ENCODE data around the gene KCNJ16.
"Not testable (repeated sequence)": the region's sequence is repeated elsewhere in the genome, so short reads cannot be mapped to it uniquely, and the experiment has no call there.

KCNJ16 gene

DNA sequence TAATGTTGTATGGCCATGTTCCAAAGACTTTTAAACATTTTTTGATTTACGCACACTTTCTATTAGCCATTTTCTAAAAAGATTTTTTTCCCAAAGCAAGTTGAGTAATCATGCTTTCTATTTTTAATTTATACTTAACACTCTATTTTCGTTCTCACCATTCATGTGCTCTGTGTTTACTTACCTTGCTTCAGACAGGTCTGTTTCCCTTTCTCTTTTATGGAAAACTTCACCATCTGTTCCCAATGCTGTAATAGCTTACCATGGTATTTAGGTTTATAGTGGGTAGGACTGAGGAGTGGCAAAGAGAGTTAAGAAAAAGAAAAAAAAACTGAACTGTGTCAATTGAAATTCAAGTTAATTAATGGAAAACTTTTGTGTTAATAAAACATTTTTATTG lies 37.5 kb upstream of the KCNJ16 start:
- no peak for DNase-seq (ENCODE audit: extremely low read depth, low read depth)
- TF ChIP-seq, protein P1, sequence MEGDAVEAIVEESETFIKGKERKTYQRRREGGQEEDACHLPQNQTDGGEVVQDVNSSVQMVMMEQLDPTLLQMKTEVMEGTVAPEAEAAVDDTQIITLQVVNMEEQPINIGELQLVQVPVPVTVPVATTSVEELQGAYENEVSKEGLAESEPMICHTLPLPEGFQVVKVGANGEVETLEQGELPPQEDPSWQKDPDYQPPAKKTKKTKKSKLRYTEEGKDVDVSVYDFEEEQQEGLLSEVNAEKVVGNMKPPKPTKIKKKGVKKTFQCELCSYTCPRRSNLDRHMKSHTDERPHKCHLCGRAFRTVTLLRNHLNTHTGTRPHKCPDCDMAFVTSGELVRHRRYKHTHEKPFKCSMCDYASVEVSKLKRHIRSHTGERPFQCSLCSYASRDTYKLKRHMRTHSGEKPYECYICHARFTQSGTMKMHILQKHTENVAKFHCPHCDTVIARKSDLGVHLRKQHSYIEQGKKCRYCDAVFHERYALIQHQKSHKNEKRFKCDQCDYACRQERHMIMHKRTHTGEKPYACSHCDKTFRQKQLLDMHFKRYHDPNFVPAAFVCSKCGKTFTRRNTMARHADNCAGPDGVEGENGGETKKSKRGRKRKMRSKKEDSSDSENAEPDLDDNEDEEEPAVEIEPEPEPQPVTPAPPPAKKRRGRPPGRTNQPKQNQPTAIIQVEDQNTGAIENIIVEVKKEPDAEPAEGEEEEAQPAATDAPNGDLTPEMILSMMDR (IDR thresholded peaks at IDR 0.05; ENCODE audit: low read depth, low read length) = no peak

DNA sequence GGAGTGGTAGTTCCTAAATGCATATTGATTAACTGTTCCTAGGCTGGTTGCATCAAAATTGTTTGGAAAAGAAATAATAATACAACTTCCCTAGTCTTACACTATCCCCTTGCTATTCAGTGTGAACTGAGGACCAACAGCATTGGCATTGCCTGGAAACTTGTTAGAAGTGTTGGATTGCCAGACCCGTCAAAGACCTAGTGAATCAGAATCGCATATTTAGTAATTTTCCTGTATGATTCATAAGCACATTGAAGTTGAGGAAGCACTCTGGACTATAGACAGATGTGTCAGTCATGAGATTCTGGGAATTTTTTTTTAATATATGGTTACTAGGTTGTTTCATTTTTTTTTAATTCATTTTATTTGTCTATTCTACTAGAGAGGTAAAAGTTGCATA lies 34.7 kb upstream of the KCNJ16 start:
- no peak for DNase-seq (ENCODE audit: extremely low read depth, low read depth)
- TF ChIP-seq, protein P1 (IDR thresholded peaks at IDR 0.05; ENCODE audit: low read depth, low read length) = no peak

DNA sequence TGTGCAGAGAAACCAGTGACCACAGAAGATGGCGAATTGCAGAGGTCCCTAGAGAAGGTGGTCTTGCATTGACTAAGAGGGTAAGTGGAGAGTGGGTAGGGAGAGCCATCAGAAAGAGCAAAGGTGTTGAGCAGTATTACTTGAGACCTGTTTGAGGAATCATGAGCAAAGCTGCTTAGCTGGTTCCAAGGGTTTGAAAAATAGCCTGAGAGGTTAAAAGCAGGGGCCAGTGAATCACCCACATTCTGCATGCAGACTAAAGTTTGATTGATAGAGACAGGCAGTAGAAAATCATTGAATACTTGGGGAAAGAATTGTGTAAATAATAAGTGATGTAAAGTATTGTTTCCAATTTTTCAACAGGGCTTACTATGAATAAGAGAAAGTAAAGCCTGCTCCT lies 34.0 kb upstream of the KCNJ16 start:
- no peak for DNase-seq (ENCODE audit: extremely low read depth, low read depth)
- TF ChIP-seq, protein P1 (IDR thresholded peaks at IDR 0.05; ENCODE audit: low read depth, low read length) = no peak

DNA sequence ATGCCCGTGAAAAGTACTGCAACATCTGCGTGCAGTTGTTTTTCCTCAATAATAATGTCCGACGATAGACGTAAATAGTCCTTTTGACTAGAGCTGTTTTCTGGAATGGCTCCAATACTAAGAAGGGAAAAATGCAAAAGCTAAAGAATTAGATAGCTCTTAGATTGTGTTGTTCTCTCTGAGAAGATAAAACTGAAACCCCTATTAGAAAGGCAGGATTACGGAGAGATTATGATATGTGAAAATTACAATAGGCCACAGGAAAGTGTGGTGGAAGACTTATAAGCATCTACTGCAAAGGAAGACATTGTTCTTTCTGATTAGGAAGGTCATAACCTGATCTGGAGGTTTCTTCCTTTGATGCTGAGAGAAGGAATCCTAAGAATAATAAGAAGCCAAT lies 33.5 kb upstream of the KCNJ16 start:
- DNase-seq (ENCODE audit: extremely low read depth, low read depth) = no peak

DNA sequence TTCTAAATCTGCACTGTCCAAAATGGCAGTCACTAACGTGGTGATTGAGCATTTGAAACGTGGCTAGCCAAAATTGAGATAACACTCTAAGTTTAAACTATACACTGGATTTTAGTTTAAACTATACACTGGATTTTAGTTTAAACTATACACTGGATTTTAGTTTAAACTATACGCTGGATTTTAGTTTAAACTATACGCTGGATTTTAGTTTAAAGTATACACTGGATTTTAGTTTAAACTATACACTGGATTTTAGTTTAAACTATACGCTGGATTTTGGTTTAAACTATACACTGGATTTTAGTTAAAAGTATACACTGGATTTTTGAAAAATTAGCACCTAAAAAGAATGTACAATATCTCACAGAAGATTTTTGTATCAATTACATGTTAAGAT lies 29.2 kb upstream of the KCNJ16 start:
- not testable (repeated sequence) for DNase-seq (ENCODE audit: extremely low read depth, low read depth)

More for the DNA sequence above, 33.5 kb upstream of the KCNJ16 start:
- TF ChIP-seq, protein P1 (IDR thresholded peaks at IDR 0.05; ENCODE audit: low read depth, low read length) = no peak

DNA sequence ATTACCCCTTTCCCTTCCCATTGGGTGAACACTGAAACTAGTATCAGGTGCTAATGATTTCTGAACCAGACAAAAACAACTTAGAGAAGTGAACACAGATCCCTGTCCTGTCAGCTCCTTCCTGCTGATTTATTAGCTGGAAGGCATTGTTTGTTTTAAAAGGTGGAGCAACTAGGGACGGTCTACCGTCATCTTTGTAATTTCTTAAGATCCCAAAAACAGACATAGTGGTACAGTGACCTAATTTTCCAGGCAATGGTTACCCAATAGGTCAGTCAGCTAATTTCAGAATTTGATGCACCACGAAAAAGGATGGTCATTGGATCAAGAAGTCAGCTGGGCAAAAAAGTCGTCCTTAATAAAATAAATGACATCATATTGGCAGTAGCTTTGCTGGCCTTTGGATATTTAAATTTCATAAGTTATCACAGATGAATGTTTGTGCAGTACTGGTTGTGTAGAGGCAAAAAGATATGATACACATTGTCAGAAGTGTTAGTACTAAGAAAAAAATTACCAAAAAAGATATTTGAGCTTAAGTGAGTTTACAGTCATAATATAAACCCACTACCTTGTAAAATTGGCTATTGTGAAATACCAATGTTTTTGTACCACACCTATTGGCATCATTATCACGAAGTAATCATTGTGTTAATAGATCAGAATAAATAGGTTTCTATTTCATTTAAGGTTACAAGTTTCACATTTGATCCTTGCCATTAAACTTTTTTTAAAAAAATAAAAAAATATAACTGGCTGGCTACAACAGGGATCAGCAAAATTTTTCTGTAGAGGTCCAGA lies 27.2 kb upstream of the KCNJ16 start:
- DNase-seq (ENCODE audit: extremely low read depth, low read depth) = no peak
- TF ChIP-seq, protein P1 (IDR thresholded peaks at IDR 0.05; ENCODE audit: low read depth, low read length) = no peak

DNA sequence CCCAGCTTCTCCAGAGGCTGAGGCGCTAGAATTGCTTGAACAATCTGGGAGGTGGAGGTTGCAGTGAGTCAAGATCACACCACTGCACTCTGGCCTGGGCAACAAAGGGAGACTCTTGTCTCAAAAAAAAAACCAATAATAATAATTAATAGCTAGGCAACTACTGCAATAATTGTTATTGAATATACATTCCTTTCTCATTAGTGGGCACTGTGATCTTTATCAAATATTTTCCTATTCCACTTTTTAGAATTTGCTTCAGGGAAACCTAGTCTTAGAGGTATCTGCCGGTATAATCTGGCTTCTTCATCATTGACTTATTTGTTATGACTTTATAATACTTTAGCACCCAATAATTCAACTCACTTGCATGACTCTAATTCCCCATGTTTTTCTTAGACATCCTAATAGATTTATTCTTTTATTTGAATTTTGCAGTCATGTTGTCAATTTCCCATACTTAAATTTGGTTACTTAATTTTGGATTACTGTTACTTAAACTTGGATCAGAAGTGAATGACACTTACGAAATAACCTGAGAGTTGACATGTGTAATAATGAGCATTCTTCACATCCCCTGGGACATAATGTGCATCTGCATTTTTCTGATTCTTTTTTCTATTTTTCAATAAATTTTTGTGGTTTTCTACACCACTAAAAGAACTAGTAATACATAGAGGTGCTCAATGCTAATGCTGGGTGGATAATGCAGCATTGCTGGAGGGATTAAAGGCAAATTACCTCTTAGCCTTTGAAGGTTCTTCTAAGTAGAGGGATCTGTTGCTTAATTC lies 25.0 kb upstream of the KCNJ16 start:
- no peak for DNase-seq (ENCODE audit: extremely low read depth, low read depth)
- TF ChIP-seq, protein P1 (IDR thresholded peaks at IDR 0.05; ENCODE audit: low read depth, low read length) = no peak

All from AG09319 (cell line).